Measurements from ENCODE around the gene TSPAN13.

GRCh38 chr7:16738011-16738688, 15.4 kb upstream of the TSPAN13 start:
- TF ChIP-seq, protein P1, sequence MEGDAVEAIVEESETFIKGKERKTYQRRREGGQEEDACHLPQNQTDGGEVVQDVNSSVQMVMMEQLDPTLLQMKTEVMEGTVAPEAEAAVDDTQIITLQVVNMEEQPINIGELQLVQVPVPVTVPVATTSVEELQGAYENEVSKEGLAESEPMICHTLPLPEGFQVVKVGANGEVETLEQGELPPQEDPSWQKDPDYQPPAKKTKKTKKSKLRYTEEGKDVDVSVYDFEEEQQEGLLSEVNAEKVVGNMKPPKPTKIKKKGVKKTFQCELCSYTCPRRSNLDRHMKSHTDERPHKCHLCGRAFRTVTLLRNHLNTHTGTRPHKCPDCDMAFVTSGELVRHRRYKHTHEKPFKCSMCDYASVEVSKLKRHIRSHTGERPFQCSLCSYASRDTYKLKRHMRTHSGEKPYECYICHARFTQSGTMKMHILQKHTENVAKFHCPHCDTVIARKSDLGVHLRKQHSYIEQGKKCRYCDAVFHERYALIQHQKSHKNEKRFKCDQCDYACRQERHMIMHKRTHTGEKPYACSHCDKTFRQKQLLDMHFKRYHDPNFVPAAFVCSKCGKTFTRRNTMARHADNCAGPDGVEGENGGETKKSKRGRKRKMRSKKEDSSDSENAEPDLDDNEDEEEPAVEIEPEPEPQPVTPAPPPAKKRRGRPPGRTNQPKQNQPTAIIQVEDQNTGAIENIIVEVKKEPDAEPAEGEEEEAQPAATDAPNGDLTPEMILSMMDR (IDR thresholded peaks at IDR 0.05; ENCODE audit: insufficient read depth, low read depth, low read length): no peak
- TF ChIP-seq EZH2 (IDR thresholded peaks at IDR 0.05; ENCODE audit: insufficient read depth, low read length): no peak
